Astrocyte of the cerebellum (primary cell): ENCODE measurements around the gene GK.
"Not testable (repeated sequence)": the region's sequence is repeated elsewhere in the genome, so short reads cannot be mapped to it uniquely, and the experiment has no call there.

ENCODE experiments used
- DNase-seq: peaks from one replicate; pipeline ENCODE4 v3.0.0-alpha.2; 2011; ENCODE audit warnings: low read depth
- H3K4me3 ChIP-seq: 2 replicates; pipeline ENCODE4 v1.5.1; 2011; ENCODE audit warnings: mild to moderate bottlenecking, low read depth, low read length, moderate library complexity
- CTCF ChIP-seq: IDR thresholded peaks from 2 replicates; pipeline ENCODE4 v1.5.1; 2012; ENCODE audit warnings: low read length, low read depth, moderate library complexity, mild to moderate bottlenecking; ENCODE audit errors: missing control alignments
- in situ Hi-C: cut with HindIII; loops from 2 replicates; pipeline ENCODE4 v1.10.0; 2017; ENCODE audit warnings: low sequenced_read_pairs

Gene GK

GRCh38 chrX:30665471-30665870 is 12.2 kb downstream of the GK start:
- H3K4me3 ChIP-seq: no peak overlapping the region
- in situ Hi-C loops: no loop called here
- no peak for TF ChIP-seq CTCF
- no peak for DNase-seq

GRCh38 chrX:30666094-30666493 is 12.9 kb downstream of the GK start:
- no peak overlapping the region for H3K4me3 ChIP-seq
- no peak for DNase-seq
- in situ Hi-C loops: no loop called here
- TF ChIP-seq CTCF: no peak

GRCh38 chrX:30668581-30668980 is 15.4 kb downstream of the GK start:
- in situ Hi-C loops: no loop called here
- no peak for DNase-seq
- no peak overlapping the region for H3K4me3 ChIP-seq
- TF ChIP-seq CTCF: no peak

- DNase-seq, in situ Hi-C loops, H3K4me3 ChIP-seq: not testable (repeated sequence)
Observed at GRCh38 chrX:30671189-30671588, 18.0 kb downstream of the GK start.

GRCh38 chrX:30673127-30673796 is 20.0 kb downstream of the GK start:
- no peak overlapping the region for H3K4me3 ChIP-seq
- in situ Hi-C loops: no loop called here
- DNase-seq: no peak
- no peak for TF ChIP-seq CTCF

- no peak for DNase-seq
- no peak for TF ChIP-seq CTCF
- no peak overlapping the region for H3K4me3 ChIP-seq
- in situ Hi-C loops: no loop called here
Observed at GRCh38 chrX:30673884-30674598, 20.8 kb downstream of the GK start.

GRCh38 chrX:30674799-30675198 is 21.6 kb downstream of the GK start:
- no peak overlapping the region for H3K4me3 ChIP-seq
- no peak for DNase-seq
- no peak for TF ChIP-seq CTCF
- in situ Hi-C loops: no loop called here
